Measurements from ENCODE around the gene CTU2.

DNA sequence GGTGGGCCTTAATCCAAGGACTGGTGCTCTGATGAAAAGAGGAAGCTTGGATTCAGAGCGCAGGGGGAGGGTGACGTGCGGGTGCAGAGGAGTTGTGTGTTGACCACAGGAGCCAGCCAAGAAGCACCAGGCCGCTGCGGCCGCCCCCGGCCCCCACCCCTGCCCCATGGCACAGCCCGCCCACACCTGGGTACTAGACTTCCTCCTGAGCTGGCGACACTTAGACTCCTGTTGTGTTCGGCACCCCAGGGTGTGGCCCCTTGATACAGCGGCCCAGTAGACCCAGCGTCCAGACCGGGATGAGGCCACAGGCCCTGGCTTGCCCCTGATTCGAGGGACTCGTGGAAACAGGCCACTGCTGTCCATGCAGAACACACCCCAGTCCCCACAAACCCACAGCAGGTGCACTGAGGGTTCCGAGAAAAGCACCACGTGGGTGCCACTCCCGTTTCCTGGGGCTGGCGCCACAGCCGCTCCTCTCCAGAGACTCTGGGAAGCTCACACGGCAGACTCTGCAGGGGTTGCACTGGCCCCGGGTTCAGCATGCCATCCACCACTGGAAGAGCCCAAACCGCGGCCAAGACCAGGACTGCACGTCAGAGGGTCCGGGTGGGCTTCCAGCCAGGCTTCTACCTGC lies 14.3 kb upstream of the CTU2 start:
- no peak for TF ChIP-seq EP300 (IDR thresholded peaks at IDR 0.05; ENCODE audit: borderline replicate concordance in 1 of 2, low read depth in 2 of 2, low read length in 2 of 2)
- TF ChIP-seq, protein P1, sequence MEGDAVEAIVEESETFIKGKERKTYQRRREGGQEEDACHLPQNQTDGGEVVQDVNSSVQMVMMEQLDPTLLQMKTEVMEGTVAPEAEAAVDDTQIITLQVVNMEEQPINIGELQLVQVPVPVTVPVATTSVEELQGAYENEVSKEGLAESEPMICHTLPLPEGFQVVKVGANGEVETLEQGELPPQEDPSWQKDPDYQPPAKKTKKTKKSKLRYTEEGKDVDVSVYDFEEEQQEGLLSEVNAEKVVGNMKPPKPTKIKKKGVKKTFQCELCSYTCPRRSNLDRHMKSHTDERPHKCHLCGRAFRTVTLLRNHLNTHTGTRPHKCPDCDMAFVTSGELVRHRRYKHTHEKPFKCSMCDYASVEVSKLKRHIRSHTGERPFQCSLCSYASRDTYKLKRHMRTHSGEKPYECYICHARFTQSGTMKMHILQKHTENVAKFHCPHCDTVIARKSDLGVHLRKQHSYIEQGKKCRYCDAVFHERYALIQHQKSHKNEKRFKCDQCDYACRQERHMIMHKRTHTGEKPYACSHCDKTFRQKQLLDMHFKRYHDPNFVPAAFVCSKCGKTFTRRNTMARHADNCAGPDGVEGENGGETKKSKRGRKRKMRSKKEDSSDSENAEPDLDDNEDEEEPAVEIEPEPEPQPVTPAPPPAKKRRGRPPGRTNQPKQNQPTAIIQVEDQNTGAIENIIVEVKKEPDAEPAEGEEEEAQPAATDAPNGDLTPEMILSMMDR (IDR thresholded peaks at IDR 0.05; ENCODE audit: control extremely low read depth in 1 of 3, insufficient read depth in 1 of 3, low read depth in 1 of 3, low read length in 3 of 3): no peak
- TF ChIP-seq RAD21 (IDR thresholded peaks at IDR 0.05 in 1 of 2, conservative IDR thresholded peaks at IDR 0.05 in 1 of 2; ENCODE audit: low read depth in 2 of 2, low read length in 2 of 2): no peak
- no peak for TF ChIP-seq NRF1 (IDR thresholded peaks at IDR 0.05; ENCODE audit: low read depth, low read length)
- no peak for TF ChIP-seq BRCA1 (IDR thresholded peaks at IDR 0.05; ENCODE audit: low read depth, low read length)
- no peak for TF ChIP-seq CBX8 (IDR thresholded peaks at IDR 0.05; ENCODE audit: borderline replicate concordance, low read depth, low read length)
- TF ChIP-seq POLR2AphosphoS5 (IDR thresholded peaks at IDR 0.05; ENCODE audit: low read depth, low read length): no peak
- TF ChIP-seq SP1 (IDR thresholded peaks at IDR 0.05; ENCODE audit: low read depth, low read length): no peak
- no peak for TF ChIP-seq POLR2A (IDR thresholded peaks at IDR 0.05; ENCODE audit: control extremely low read depth in 1 of 2, low read depth in 2 of 2, low read length in 2 of 2)
- TF ChIP-seq BACH1 (IDR thresholded peaks at IDR 0.05; ENCODE audit: low read length): no peak
- TF ChIP-seq, protein P2, sequence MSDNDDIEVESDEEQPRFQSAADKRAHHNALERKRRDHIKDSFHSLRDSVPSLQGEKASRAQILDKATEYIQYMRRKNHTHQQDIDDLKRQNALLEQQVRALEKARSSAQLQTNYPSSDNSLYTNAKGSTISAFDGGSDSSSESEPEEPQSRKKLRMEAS (IDR thresholded peaks at IDR 0.05): no peak
- no peak for TF ChIP-seq HDAC6 (IDR thresholded peaks at IDR 0.05; ENCODE audit: low read depth, low read length)
- TF ChIP-seq, protein P3, sequence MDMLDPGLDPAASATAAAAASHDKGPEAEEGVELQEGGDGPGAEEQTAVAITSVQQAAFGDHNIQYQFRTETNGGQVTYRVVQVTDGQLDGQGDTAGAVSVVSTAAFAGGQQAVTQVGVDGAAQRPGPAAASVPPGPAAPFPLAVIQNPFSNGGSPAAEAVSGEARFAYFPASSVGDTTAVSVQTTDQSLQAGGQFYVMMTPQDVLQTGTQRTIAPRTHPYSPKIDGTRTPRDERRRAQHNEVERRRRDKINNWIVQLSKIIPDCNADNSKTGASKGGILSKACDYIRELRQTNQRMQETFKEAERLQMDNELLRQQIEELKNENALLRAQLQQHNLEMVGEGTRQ (IDR thresholded peaks at IDR 0.05; ENCODE audit: low read length): no peak

Data from H1 (cell line).